ENCODE data around the gene S1PR2.

DNA sequence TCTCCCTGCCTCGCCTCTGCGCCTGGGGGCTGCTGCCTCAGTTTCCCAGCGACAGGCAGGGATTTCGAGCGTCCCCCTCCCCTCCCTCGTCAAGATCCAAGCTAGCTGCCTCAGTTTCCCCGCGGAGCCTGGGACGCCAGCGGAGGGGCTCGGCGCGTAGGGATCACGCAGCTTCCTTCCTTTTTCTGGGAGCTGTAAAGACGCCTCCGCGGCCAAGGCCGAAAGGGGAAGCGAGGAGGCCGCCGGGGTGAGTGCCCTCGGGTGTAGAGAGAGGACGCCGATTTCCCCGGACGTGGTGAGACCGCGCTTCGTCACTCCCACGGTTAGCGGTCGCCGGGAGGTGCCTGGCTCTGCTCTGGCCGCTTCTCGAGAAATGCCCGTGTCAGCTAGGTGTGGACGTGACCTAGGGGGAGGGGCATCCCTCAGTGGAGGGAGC is 39.1 kb upstream of the S1PR2 start:
- TF ChIP-seq, protein P1, sequence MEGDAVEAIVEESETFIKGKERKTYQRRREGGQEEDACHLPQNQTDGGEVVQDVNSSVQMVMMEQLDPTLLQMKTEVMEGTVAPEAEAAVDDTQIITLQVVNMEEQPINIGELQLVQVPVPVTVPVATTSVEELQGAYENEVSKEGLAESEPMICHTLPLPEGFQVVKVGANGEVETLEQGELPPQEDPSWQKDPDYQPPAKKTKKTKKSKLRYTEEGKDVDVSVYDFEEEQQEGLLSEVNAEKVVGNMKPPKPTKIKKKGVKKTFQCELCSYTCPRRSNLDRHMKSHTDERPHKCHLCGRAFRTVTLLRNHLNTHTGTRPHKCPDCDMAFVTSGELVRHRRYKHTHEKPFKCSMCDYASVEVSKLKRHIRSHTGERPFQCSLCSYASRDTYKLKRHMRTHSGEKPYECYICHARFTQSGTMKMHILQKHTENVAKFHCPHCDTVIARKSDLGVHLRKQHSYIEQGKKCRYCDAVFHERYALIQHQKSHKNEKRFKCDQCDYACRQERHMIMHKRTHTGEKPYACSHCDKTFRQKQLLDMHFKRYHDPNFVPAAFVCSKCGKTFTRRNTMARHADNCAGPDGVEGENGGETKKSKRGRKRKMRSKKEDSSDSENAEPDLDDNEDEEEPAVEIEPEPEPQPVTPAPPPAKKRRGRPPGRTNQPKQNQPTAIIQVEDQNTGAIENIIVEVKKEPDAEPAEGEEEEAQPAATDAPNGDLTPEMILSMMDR (IDR thresholded peaks at IDR 0.05), result no peak
- TF ChIP-seq POLR2AphosphoS5 (IDR thresholded peaks at IDR 0.05), result no peak

Measured in breast epithelium (tissue), 3 donors.